IMR-90 (cell line): ENCODE measurements around the gene LY6G6D.

Experiments used
- CEBPB ChIP-seq: IDR thresholded peaks from 2 replicates; pipeline ENCODE4 v1.6.1; 2012; ENCODE audit warnings: low read depth, low read length, improper control_type of control experiment
- CHD1 ChIP-seq: IDR thresholded peaks from 2 replicates; pipeline ENCODE4 v1.6.1; 2012; ENCODE audit warnings: low read depth, low read length, improper control_type of control experiment
- MAZ ChIP-seq: IDR thresholded peaks from 2 replicates; pipeline ENCODE4 v1.6.1; 2012; ENCODE audit warnings: low read depth, mild to moderate bottlenecking, low read length, improper control_type of control experiment, moderate library complexity, borderline replicate concordance
- MXI1 ChIP-seq: IDR thresholded peaks from 2 replicates; pipeline ENCODE4 v1.6.1; 2012; ENCODE audit warnings: low read depth, mild to moderate bottlenecking, low read length, moderate library complexity, borderline replicate concordance
- POLR2A ChIP-seq: IDR thresholded peaks from 2 replicates; pipeline ENCODE4 v1.6.1; 2012; ENCODE audit warnings: mild to moderate bottlenecking, low read depth, low read length
- RAD21 ChIP-seq: IDR thresholded peaks from 2 replicates; pipeline ENCODE4 v1.6.1; 2012; ENCODE audit warnings: low read length, improper control_type of control experiment
- RCOR1 ChIP-seq: IDR thresholded peaks from 2 replicates; pipeline ENCODE4 v1.6.1; 2012; ENCODE audit warnings: mild to moderate bottlenecking, low read length, improper control_type of control experiment; ENCODE audit not compliant: insufficient replicate concordance
- RFX5 ChIP-seq: IDR thresholded peaks from 2 replicates; pipeline ENCODE4 v1.8.0; 2012; ENCODE audit warnings: low read depth, mild to moderate bottlenecking, low read length, moderate library complexity
- SMC3 ChIP-seq: fragments of 150-350 bp; IDR thresholded peaks from 2 replicates; pipeline ENCODE4 v1.6.1; 2016; ENCODE audit warnings: low read depth, mild to moderate bottlenecking, antibody characterized with exemption, low read length, moderate library complexity
- USF2 ChIP-seq: fragments of 150-350 bp; IDR thresholded peaks from 2 replicates; pipeline ENCODE4 v1.6.1; 2017; ENCODE audit warnings: mild to moderate bottlenecking, antibody characterized with exemption, low read length, low read depth
- TF ChIP-seq, protein P1 (sequence below): conservative IDR thresholded peaks from 2 replicates; pipeline ENCODE4 v1.5.1; 2012; ENCODE audit warnings: mild to moderate bottlenecking, low read depth, low read length, improper control_type of control experiment
- TF ChIP-seq, protein P2 (sequence below): fragments of 150-350 bp; IDR thresholded peaks from 2 replicates; pipeline ENCODE4 v1.6.1; 2016; ENCODE audit warnings: low read depth, mild to moderate bottlenecking, low read length, moderate library complexity, borderline replicate concordance

DNA sequence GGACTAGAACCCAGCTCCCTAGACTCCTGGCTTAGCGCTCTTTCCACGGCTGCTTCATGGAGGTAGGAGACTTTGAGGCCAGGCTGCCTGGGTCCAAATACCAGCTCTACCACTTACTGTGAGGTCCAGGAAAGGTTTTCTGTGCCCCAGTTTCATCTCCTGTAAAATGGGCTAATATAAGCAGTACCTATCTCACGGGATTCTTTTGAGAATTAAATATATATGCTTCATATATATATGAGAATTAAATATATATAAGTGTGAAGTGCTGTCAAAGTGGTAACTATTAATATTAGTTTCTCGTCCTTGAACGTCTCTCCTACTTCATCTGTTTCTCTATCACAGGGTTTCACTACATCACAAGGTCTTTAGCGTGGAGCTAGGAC lies 24.1 kb upstream of the LY6G6D start:
- TF ChIP-seq, protein P1, sequence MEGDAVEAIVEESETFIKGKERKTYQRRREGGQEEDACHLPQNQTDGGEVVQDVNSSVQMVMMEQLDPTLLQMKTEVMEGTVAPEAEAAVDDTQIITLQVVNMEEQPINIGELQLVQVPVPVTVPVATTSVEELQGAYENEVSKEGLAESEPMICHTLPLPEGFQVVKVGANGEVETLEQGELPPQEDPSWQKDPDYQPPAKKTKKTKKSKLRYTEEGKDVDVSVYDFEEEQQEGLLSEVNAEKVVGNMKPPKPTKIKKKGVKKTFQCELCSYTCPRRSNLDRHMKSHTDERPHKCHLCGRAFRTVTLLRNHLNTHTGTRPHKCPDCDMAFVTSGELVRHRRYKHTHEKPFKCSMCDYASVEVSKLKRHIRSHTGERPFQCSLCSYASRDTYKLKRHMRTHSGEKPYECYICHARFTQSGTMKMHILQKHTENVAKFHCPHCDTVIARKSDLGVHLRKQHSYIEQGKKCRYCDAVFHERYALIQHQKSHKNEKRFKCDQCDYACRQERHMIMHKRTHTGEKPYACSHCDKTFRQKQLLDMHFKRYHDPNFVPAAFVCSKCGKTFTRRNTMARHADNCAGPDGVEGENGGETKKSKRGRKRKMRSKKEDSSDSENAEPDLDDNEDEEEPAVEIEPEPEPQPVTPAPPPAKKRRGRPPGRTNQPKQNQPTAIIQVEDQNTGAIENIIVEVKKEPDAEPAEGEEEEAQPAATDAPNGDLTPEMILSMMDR, result no peak
- no peak for TF ChIP-seq RFX5
- no peak for TF ChIP-seq RAD21
- TF ChIP-seq POLR2A, result no peak
- TF ChIP-seq RCOR1, result no peak
- TF ChIP-seq, protein P2, sequence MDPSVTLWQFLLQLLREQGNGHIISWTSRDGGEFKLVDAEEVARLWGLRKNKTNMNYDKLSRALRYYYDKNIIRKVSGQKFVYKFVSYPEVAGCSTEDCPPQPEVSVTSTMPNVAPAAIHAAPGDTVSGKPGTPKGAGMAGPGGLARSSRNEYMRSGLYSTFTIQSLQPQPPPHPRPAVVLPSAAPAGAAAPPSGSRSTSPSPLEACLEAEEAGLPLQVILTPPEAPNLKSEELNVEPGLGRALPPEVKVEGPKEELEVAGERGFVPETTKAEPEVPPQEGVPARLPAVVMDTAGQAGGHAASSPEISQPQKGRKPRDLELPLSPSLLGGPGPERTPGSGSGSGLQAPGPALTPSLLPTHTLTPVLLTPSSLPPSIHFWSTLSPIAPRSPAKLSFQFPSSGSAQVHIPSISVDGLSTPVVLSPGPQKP, result no peak
- no peak for TF ChIP-seq SMC3
- TF ChIP-seq MAZ, result no peak
- no peak for TF ChIP-seq CEBPB
- TF ChIP-seq MXI1, result no peak
- TF ChIP-seq CHD1, result no peak
- TF ChIP-seq USF2, result no peak
